AG08395 (cell line): ENCODE results near the gene LCAT.
"Not testable (repeated sequence)": the region's sequence is repeated elsewhere in the genome, so short reads cannot be mapped to it uniquely, and the experiment has no call there.

Experiments used
- DNase-seq: peaks from one replicate; pipeline ENCODE4 v3.0.0; 2012; ENCODE audit warnings: mixed read lengths, low spot score

Gene LCAT

GRCh38 chr16:67943619-67944504, at the start of gene LCAT:
Gene LCAT (minus strand): TSS chr16:67944120. CDS start chr16:67944101, 19 bp downstream.
- peak; percentile 49 for DNase-seq

GRCh38 chr16:67993207-67994039, 49.5 kb upstream of the LCAT start:
- DNase-seq: peak; percentile 89

- no peak for DNase-seq
Measured at GRCh38 chr16:67992661-67993206, 48.8 kb upstream of the LCAT start.

GRCh38 chr16:67990018-67990386, 46.1 kb upstream of the LCAT start:
- no peak for DNase-seq

GRCh38 chr16:67989322-67990017, 45.5 kb upstream of the LCAT start:
- DNase-seq: no peak

GRCh38 chr16:67988675-67989074, 44.8 kb upstream of the LCAT start:
- no peak for DNase-seq

GRCh38 chr16:67987460-67988160, 43.7 kb upstream of the LCAT start:
- no peak for DNase-seq

GRCh38 chr16:67986949-67987348, 43.0 kb upstream of the LCAT start:
- no peak for DNase-seq

- no peak for DNase-seq
Measured at GRCh38 chr16:67982011-67982696, 38.2 kb upstream of the LCAT start.

- no peak for DNase-seq
Measured at GRCh38 chr16:67979955-67980678, 36.2 kb upstream of the LCAT start, which contains the start of gene DPEP3. Gene DPEP3 (minus strand): TSS chr16:67980499. CDS start chr16:67980380, 119 bp downstream.

GRCh38 chr16:67977469-67978227, 33.7 kb upstream of the LCAT start:
- DNase-seq: no peak

GRCh38 chr16:67977005-67977404, 33.1 kb upstream of the LCAT start:
- DNase-seq: no peak

GRCh38 chr16:67976205-67976604, 32.3 kb upstream of the LCAT start:
- DNase-seq: no peak

GRCh38 chr16:67975321-67976105, 31.6 kb upstream of the LCAT start:
- DNase-seq: no peak

- DNase-seq: not testable (repeated sequence)
Measured at GRCh38 chr16:67972285-67972684, 28.4 kb upstream of the LCAT start.

GRCh38 chr16:67971111-67971510, 27.2 kb upstream of the LCAT start:
- DNase-seq: no peak

GRCh38 chr16:67969254-67970039, 25.5 kb upstream of the LCAT start:
- no peak for DNase-seq
